ENCODE results near the gene RASSF1.

The RASSF1 gene, protein sequence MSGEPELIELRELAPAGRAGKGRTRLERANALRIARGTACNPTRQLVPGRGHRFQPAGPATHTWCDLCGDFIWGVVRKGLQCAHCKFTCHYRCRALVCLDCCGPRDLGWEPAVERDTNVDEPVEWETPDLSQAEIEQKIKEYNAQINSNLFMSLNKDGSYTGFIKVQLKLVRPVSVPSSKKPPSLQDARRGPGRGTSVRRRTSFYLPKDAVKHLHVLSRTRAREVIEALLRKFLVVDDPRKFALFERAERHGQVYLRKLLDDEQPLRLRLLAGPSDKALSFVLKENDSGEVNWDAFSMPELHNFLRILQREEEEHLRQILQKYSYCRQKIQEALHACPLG

DNA sequence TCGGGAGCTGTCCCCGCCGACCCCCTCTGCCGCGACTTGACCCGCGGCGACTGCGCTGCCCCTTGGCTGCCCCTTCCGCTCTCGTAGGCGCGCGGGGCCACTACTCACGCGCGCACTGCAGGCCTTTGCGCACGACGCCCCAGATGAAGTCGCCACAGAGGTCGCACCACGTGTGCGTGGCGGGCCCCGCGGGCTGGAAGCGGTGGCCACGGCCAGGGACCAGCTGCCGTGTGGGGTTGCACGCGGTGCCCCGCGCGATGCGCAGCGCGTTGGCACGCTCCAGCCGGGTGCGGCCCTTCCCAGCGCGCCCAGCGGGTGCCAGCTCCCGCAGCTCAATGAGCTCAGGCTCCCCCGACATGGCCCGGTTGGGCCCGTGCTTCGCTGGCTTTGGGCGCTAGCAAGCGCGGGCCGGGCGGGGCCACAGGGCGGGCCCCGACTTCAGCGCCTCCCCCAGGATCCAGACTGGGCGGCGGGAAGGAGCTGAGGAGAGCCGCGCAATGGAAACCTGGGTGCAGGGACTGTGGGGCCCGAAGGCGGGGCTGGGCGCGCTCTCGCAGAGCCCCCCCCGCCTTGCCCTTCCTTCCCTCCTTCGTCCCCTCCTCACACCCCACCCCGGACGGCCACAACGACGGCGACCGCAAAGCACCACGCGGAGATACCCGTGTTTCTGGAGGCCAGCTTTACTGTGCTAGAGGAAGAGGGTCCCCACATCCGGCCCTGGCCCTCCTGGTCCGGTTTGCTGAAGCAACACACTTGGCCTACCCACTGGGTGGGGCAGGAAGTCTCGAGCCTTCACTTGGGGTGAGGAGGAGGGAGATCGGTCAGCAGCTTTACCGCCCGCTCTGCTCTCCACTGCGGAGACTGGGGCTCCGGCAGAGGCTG is at the start of gene RASSF1:
RASSF1 (minus strand) TSS at position 389 of the 882 bp plus-strand sequence; CDS start at position 358, 31 bp downstream.
- no peak for DNase-seq

DNA sequence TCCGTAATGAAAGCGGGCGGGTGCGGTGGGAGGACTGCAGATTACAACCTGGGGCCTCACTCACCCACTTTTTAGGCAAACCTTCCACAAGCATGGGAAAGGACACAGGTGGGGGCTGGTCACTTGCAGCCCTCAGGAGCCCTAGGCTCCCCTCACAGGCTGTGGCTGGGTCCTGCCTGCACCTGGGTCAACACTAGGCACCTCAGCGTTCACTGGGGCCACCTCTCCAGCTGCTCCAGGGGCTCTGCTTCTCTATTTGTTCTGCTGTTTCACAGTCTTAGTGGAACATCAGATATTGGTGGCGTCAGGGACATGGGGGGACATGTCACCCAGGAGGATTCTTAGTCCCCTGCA is 48.8 kb upstream of the RASSF1 start:
- no peak for DNase-seq

DNA sequence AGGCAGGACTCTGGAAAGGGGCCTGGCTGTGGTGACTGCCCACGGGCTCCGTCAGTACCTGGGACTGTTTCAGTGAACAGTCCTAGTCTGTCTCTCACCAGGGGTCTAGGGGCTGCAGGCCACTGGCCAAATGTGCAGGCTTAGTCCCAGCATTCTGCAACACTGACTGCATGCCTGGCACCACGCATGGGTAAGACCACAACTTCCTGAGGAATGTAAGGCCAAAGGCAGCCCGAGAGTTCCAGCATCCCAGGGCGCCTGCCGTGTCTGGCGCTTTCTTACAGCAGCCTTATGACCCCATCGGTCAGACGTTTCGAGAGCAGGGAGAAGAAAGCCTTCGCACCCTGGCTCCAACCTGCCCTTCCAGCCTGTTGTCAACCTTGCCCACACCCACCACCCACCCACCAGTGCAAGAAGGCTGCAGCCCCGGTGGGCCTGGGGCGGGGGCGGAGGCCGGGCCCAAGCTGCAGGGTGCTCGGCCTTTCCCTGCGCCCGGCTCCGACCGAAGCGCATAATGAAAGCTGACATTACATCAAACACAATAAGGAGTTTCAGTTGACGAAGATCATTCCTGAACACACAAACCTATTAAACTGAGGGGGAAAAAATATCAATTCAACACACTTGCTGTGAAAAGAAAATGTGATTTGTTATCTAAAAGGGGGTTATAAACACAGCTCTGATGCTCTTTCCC is 48.2 kb upstream of the RASSF1 start:
- no peak for DNase-seq

DNA sequence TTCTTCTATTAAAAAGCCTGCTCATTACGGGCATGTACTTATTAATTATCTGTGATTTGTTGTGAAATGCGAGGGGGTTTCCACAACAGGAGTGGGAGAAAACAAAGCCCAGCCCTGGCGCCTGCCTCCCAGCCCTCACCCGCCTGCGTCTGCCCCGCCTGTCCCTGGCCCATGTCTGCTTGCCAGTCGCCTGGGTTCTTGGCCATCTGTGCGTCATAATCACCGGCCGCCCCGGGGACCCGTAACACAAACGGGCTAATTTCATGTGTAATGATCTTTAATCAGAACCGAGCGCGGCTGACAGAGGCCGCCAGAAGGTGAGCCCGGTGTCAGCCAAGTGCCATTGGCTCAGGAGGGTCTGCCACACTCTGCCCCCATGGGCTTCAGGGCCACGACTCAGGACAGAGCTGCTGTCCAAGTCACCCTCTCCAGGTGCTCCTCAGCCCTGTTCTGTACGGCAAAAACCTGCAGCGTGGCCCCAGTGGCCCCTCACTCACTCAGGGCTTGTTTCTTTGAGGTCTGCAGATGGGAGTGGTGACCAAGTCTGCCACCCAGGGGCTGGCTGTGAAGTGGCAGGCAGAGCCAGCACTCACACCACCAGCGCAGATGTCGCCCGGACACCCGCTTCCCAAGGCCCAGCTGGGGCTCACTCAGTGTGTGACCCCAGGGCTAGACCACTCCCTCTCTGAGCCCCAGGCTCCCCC is 47.5 kb upstream of the RASSF1 start:
- DNase-seq: no peak

DNA sequence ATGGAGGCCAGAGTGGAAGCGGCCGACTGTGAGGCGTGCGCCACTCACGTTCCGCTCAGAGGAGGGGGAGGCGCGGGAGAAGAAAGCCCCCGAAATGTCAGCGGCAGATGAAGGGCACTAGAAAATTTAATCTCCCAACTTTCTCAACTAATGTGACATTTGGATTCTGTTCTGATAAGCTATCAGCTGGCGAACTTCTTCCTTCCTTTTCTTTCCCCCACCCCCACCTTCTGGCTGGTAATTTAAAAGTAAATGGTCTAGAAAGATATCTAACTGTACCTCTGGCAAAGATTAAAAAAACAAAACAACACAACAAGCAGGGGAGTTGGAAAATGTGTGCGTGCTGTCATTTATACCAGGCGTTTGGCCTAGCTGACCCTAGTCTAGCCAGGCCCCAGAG is 45.1 kb upstream of the RASSF1 start:
- no peak for DNase-seq

DNA sequence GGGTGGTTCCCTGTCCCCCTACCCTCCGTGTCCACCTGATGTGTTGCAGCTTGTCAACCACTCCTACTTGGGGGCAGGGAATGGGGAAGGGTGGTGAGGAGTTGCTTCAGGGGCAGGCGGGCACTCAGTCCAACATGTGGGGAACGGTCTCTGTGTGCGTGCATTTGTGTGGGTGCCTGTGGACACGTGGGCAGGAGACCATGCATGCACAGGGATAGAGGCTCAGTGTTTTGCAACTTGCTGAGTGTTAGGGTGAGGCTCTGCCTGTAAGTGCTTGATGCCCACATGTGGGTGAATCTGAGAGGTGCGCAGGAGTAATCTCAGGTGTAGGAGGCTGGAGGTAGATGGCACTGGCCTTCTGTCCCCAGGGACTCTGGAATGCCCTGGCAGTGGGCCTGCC is 43.1 kb upstream of the RASSF1 start:
- no peak for DNase-seq

DNA sequence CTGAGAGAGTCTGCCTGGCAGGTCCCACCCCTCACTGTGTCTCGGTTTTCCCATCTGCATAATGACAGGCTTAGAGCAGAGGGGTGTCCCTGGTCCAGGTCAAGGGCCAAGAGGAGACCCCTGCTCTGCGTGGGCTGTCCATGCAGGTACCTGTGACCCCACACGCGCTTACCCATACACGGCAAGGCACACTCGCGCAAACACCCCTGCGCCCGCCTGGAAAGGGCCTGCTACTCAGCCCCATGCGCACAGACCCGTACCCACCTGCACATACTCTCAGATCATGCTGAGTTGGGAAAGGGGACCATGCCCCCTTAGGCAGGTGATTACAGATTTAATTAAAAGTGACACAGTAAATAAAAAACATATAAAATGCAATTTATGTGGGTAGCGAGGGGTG is 42.1 kb upstream of the RASSF1 start:
- DNase-seq: no peak

DNA sequence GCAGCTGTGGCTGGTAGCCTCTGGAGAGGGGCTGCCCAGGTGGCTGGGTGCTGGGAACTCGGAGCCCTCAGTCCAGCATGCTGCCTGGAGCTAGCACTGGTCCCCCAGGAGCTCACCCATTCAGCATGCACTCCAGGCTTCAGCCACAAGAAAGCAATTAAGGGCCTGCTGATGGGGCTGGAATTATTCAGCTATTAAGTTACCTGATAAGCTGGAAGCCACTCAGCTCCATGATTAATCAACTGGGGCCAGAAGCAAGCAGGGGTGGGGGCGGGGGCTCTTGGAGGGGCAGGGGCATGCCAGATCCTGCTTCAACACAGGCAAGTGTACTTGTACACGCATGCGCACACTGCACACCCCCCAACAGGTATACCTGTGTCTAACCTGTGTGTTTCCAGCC is 40.7 kb upstream of the RASSF1 start:
- DNase-seq: no peak

DNA sequence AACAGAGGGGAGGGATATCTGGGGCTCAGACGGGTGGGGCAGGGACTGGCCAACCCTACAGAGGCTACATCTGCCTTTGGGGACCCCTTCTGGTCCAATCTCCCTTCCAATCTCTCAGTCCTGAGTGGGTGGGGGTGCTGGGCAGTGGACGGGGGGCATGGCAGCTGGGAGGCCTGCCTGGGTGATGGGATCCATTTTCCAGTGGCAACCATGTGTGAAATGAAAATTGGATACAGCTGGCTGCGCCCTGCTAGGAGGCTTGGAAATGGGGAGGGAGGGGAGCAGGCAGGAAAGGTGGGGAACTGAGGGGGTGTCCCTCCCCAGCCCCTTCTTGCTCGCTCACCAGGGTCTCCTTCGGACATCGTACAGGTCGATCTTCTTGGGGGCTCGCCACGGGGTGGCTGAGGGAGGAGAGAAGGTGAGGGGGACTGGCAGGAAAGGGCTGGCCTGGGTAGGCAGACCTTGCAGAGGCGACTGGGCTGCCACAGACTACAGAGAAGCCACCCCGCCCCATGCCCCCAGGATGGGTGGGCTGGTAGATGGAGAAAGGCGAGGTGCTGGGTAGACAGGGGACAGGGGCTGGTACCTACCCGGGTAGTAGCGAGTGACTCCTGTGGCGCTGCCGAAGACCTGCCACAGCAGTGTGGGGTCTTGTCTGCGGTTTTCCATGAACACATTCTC is 39.9 kb upstream of the RASSF1 start:
- DNase-seq: no peak

DNA sequence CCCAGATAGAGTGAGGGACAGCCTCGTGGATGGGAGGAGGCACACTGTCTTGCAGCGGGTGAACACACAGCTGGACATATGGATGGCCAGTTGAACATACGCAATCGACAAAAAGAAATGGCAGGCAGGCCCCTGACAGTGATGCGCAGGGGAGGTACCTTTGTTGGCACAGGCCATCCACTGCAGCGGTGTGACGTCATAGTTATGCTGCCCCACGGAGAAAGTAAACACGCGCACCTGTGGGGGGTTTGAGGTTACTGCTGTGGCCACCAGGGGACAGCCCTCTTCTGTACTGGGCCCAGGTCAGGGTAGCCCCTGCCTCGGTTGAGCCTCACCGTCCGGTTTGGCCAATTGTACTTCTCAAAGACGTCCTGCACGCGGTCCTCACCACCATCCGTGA is 38.1 kb upstream of the RASSF1 start:
- DNase-seq: no peak

DNA sequence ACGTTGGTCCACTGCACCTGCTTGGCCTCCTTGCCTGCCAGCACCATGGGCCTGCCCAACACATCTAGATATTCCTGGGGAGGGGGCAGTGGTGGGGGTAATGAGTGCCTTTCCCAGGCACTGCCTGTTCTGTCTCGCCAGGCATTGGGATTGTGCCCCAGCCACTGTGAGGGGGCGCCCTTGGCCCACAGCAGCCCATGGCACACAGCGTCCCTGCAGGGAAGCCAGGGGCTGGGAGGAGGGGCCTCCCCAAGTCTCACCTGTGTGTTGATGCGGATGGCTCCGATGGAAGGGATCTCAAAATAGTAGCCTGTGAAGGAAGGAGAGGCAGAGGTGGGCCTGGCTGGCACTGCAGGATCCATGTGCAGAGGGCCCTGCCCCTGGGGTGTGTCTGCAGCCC is 37.4 kb upstream of the RASSF1 start:
- DNase-seq: no peak

DNA sequence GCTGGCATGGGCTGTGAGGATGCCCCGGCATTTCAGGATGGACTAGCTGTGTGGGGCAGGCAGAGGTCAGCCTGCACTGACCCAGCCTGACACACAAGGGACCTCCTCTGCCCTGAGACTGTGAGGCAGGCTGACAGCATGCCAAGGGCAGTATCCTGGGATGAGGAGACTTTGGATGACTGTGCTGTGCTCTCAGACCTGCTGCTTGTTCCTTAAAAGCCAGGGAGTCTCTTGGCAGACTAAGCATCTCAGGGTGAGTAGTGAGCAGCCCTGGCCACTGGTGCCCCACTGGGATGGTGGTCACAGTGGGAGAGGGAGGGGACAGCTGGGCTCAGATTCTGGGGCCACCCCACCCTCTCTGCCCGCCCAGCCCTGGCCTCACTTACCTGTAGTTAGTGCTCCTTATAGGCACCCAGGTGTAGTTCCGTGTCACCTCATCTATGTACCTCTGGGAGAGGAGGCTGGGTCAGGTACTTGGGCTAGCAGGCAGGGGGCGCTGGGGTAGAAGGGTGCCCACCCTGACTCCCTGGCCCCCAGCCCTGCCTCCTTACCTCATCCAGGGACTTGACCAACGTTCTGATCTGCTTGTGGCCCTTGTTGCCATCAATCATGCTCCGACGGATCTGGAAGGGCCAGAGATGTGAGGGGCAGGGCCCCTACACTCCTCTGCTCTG is 34.8 kb upstream of the RASSF1 start:
- DNase-seq: no peak

DNA sequence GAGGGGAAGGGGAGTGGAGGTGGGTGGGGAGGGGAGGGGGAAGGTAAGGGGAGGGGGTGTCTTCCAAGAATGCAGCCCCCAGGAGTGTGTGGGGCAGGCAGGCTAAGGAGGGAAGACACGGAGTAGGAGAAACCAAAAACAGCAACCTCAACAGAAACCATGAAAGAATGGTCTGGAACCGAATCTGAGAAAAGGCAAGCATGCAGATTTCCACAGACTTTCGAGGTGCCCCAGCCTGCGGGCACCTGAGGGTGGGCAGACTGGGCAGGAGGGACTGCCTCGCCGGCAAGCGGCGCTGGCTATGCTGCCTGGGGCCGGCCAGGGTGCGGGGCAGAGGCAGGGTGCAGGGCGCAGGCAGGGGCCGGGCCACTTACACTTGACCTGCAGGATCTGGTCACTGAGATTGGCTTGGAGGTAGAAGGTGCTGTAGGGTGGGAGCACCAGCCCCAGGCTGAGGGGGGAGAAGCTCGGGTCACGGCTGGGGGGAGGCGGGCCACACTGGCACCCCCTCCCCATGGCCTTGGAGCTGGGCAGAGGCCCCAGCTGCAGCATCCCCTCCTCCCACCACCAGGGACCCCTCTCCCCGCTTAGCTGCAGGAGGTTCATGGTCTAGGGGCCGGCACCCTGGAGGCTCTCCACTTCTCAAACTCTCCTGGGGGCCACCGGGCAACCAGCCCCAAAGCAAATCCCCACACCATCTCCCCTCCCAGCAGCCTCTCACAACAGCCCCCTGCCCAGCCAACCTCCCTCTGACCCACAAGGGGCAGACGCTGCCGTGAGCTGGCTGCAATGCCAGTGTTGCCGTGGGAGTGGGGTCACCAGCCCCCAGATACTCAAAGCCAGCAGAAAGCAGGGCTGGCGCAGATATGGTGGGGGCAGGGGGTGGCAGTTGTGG is 34.0 kb upstream of the RASSF1 start:
- DNase-seq: no peak

DNA sequence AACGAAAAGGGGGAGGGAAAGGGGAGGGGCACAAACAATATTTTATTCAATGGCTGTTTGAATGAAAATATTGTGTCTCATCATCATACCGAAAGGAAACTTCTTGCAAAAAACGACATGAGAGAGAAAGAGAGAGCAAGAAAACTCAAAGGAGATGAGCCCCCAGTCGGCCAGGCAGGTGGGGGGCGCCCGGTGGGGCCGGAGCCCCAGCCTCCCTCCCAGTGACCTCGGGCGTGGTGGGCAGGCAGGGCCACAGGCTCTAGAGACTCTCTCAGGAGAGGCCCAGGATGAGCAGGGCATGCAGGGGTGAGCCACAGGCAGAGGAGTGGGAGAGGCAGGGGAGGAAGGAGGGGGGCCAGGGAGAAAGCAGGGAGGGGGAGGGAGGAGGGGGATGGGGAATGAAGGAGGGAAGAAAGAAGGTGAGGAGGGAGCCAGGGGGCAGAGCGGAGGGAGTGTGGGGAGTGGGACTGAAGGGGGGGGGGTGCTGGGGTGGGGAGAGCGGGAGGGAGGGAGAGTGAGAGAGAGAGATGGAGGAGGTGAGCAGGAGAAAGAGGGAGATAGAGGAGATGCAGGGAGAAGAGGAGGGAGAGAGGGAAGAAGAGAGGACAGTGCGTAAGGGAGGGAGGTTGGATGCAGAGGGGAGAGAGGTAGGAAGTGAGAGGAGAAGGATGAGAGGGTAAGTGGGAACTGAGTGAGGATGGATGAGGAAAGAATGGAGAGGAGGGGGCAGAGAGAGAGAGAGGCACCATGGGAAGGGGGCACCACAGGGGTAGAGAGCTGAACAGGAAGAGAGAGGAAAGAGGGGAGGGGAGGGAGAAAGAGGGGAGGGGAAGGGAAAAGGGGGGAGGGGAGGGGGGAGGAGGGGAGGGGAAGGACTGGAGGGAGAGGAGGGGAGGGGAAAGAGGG is 32.8 kb upstream of the RASSF1 start:
- DNase-seq: no peak

DNA sequence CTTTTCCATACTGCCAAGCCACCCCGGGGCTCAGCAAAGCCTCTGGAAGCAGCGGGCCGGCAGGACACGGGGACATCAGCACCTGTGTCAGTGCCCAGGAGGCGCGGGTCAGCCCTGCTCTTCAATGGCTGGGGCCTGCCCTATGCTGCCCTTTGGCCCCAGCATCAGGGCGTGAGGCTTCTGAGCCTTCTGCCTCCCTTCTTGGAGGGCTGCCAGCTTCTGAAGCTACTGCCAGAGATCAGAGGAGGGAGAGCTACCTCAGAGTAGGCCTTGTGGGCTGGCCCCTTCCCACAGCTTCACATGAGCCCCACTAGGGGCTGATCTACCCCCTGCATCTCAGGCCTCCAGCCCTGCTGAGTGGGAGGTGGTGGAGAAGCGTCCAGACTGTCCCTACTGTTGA is 31.7 kb upstream of the RASSF1 start:
- DNase-seq: no peak

DNA sequence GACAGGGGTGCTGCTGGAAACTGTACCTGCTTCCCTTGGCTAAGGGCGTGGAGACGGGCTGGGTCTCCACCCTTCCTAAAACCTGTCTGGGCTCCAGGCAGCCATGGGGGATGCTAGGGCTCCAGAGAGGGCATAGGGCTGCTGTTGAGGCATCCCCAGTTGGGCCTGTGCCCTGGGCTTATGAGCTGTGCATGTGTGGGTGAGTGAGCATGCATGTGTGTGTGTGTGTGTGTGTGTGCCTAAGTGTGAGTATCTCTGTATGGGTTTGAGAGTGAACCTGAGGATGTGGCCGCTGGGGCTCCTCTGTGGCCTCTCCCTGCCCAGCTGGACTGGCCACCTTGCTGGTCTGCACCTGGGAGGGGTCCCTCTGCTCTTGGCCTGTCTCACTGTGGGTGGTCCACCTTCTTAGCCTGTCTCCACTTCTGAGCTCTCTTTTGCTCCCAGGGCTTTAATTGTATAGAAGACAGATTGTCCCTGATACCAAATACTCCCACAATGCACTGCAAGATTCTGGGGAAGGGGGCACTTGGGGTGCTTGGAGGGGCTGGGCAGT is 30.6 kb upstream of the RASSF1 start:
- DNase-seq: no peak

DNA sequence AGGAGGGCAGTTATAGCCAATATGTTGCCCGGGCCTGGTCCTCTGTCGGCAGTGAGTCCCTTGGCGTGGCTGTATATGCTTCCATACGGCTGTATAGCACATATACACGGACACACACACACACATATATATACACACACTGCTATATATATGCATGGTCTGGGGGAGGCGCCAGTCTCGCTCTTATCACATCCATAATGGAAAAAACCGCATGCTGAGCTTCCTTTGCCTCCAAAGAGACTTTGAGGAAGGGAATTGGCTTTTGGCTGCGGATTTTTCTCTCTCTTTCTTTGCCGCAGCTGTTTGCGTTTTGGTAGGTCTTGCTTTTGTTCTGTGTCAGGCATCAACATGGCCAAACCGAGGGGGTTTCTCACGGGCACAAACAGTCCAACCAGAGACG is 30.0 kb upstream of the RASSF1 start:
- DNase-seq: no peak

DNA sequence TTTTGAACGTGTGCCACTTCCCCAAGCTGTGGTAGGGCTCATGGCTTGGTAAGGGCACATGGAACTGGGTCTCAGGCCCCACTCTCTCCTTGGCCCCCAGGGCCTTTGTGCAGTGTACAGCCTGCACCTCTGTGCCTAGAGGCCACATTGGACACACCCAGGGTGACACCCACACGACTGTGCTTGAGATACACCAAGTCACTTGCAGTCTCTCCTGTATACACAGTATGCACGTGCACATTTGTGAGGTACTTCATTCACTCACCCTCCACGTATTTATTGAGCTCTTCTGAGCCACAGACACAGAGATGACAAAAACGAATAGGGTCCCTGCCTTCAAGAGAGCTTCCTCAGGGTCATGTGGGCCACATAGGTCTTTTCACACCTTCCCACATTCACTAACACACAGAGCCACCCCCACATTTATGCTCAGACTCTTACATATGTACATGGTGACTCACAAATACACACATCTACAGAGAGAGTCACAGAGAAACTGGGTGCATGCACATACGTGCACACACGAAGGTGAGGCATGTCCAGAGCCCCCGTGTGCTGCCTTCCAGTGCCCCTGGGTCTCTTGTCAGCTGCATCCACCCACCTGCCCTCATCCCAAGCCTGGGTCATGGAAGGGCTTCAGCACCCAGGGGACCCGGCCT is 28.5 kb upstream of the RASSF1 start:
- no peak for DNase-seq

DNA sequence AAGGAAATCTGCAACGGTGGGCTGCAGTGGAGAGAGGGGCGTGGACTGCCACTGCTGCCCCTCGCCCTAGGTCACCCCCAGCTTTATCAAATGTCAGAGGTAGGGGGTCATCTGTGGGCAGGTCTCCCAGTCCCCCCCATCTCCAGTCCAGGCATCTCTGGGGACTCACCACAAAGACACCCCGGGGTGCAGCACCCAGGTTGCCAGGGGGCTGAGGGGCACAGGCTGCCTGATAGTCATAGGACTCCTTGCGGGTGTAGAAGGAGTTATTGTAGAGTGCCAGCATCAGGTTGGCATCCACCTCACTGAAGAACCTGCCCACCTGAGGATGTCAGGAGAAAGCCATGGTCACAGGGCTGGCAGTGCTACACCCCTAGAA is 25.2 kb upstream of the RASSF1 start:
- no peak for DNase-seq

Data from NCI-H510A (cell line).